Breast epithelium (tissue), 3 donors: ENCODE results near the gene MOB4.

ENCODE experiments used
- CTCF ChIP-seq, 3 donors: fragments of 450-650 bp; IDR thresholded peaks; one replicate each; pipeline ENCODE4 v1.5.1; 2016 to 2017; ENCODE audit warnings: antibody characterized with exemption in 3 of 3, mild to moderate bottlenecking in 3 of 3, moderate library complexity in 3 of 3
- POLR2A ChIP-seq: fragments of 450-650 bp; IDR thresholded peaks from one replicate; pipeline ENCODE4 v1.6.1; 2016; ENCODE audit warnings: antibody characterized with exemption, mild to moderate bottlenecking, moderate library complexity
- POLR2AphosphoS5 ChIP-seq, 3 donors: sonication (generic); formaldehyde crosslinking; IDR thresholded peaks; one replicate each; pipeline ENCODE4 v1.6.1; 2017; ENCODE audit warnings: antibody characterized with exemption in 3 of 3

- no peak for TF ChIP-seq CTCF (IDR thresholded peaks at IDR 0.05)
- no peak for TF ChIP-seq POLR2AphosphoS5 (IDR thresholded peaks at IDR 0.05)
- no peak for TF ChIP-seq POLR2A
Observed at GRCh38 chr2:197596766-197597165, 80.9 kb downstream of the MOB4 start.
